Chondrocyte (in vitro differentiated cells): ENCODE measurements around the gene HRG. TPM values are rescaled to one million over a fixed set of nuclear protein-coding genes. Genes with fewer than 3 reads are reported as not detected.

Experiments
- DNase-seq: peaks from one replicate; pipeline ENCODE4 v3.0.0; 2021; ENCODE audit warnings: mixed read lengths, low spot score
- H3K27ac Mint-ChIP-seq: one replicate; pipeline ENCODE4 v1.8.0; 2021; ENCODE audit warnings: mild to moderate bottlenecking, moderate library complexity, mixed read lengths; ENCODE audit not compliant: unreplicated experiment
- H3K27me3 Mint-ChIP-seq: 2 replicates; pipeline ENCODE4 v1.8.0; 2021; ENCODE audit warnings: low read depth, mixed read lengths
- H3K36me3 Mint-ChIP-seq: 2 replicates; pipeline ENCODE4 v1.8.0; 2021; ENCODE audit warnings: low read depth, mixed read lengths
- H3K4me1 Mint-ChIP-seq: 2 replicates; pipeline ENCODE4 v1.8.0; 2021; ENCODE audit warnings: low read depth, mild to moderate bottlenecking, mixed read lengths
- H3K4me3 Mint-ChIP-seq: one replicate; pipeline ENCODE4 v1.8.0; 2021; ENCODE audit warnings: mild to moderate bottlenecking, moderate library complexity, mixed read lengths; ENCODE audit not compliant: unreplicated experiment
- H3K9me3 Mint-ChIP-seq: 2 replicates; pipeline ENCODE4 v1.8.0; 2021; ENCODE audit warnings: low read depth, mixed read lengths
- CTCF ChIP-seq: fragments of 200-600 bp; sonication (generic); IDR thresholded peaks from 2 replicates; pipeline ENCODE4 v1.5.0; 2021; ENCODE audit warnings: antibody characterized with exemption, mild to moderate bottlenecking, moderate library complexity
- total RNA-seq: library from RNA; stranded (reverse); gene quantifications from 3 replicates; pipeline ENCODE4 v1.2.1, GENCODE V29; 2021

Gene HRG
- total RNA-seq, 1 donor from 2014 or later, result not detected

GRCh38 chr3:186691676-186692075 lies 25.9 kb downstream of the HRG start:
- Mint-ChIP-seq H3K4me1 (no peaks in the 10 kb centered on the region), H3K4me3 (no peak overlapping the region), H3K36me3 (no peaks in the 10 kb centered on the region), H3K9me3 (no peaks in the 10 kb centered on the region), H3K27ac (no peak overlapping the region), H3K27me3 (peaks cover 47% of the 10 kb centered on the region)
- no peak for DNase-seq
- no peak for TF ChIP-seq CTCF

GRCh38 chr3:186693843-186694242 lies 28.0 kb downstream of the HRG start:
- H3K4me3 Mint-ChIP-seq, result no peak overlapping the region
- TF ChIP-seq CTCF, result no peak
- H3K9me3 Mint-ChIP-seq, result no peaks in the 10 kb centered on the region
- no peak overlapping the region for H3K27ac Mint-ChIP-seq
- peaks cover 34% of the 10 kb centered on the region for H3K27me3 Mint-ChIP-seq
- H3K4me1 Mint-ChIP-seq, result no peaks in the 10 kb centered on the region
- H3K36me3 Mint-ChIP-seq, result no peaks in the 10 kb centered on the region
- no peak for DNase-seq

- no peak for TF ChIP-seq CTCF
- no peak overlapping the region for H3K27ac Mint-ChIP-seq
- H3K9me3 Mint-ChIP-seq, result no peaks in the 10 kb centered on the region
- no peak for DNase-seq
- H3K4me3 Mint-ChIP-seq, result no peak overlapping the region
- H3K27me3 Mint-ChIP-seq, result peaks cover 34% of the 10 kb centered on the region
- no peaks in the 10 kb centered on the region for H3K36me3 Mint-ChIP-seq
- no peaks in the 10 kb centered on the region for H3K4me1 Mint-ChIP-seq
These were observed 28.6 kb downstream of the HRG start for GRCh38 chr3:186694288-186695032.

- Mint-ChIP-seq H3K9me3 (no peaks in the 10 kb centered on the region), H3K4me1 (peaks cover 5% of the 10 kb centered on the region), H3K27me3 (peaks cover 19% of the 10 kb centered on the region), H3K36me3 (peaks cover 1% of the 10 kb centered on the region), H3K27ac (no peak overlapping the region), H3K4me3 (no peak overlapping the region)
- DNase-seq, result no peak
- no peak for TF ChIP-seq CTCF
These were observed 30.7 kb downstream of the HRG start for GRCh38 chr3:186696522-186696921.

GRCh38 chr3:186697510-186697909 lies 31.7 kb downstream of the HRG start:
- TF ChIP-seq CTCF, result no peak
- Mint-ChIP-seq H3K27me3 (peaks cover 14% of the 10 kb centered on the region), H3K4me3 (no peak overlapping the region), H3K27ac (no peak overlapping the region), H3K36me3 (peaks cover 1% of the 10 kb centered on the region), H3K9me3 (no peaks in the 10 kb centered on the region), H3K4me1 (peaks cover 5% of the 10 kb centered on the region)
- DNase-seq, result no peak
